ENCODE results near the gene SENP6. TPM values are rescaled to one million over a fixed set of nuclear protein-coding genes. Genes with fewer than 3 reads are reported as not detected.

Gene SENP6
- total and polyA plus RNA-seq, 9 of the 15 experiments (the other 6 are each of a cell fraction or from before 2014, with no cell fraction given): 11.1 to 79.4 (median 46.8) TPM

DNA sequence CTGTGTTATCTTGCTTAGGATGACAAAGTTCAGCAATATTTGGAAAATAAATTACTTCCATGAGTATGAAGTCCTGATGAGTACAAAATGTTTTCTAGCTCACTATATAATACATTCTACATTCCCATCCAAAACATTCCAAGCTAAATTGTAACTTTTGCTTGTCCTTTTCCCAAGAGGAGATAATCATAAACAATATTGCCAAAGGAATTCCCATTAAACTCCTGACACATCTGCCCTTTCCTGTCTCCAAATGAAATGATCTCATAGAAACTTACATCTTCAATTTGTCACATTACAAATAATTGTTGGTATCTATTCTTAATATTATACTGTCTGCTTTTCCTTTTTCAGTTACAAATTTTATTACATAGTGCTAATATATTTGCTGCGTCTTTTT, 20.4 kb upstream of the SENP6 start:
- CTCF ChIA-PET (ENCODE audit: low intra/inter-chr PET ratio): no interaction called here
- ATAC-seq (no peak), FAIRE-seq (no peak), DNase-seq (ENCODE audit: extremely low read depth in 1 of 4, low spot score in 3 of 4) (no peak)
- Histone ChIP-seq H2AFZ (ENCODE audit: low read depth, low read length) (no peak overlapping the region), H4K20me1 (replicated peaks; ENCODE audit: control insufficient read depth, insufficient read depth, low read length) (no peaks in the 10 kb centered on the region), H3K27ac (ENCODE audit: extremely low read depth, low read depth, low read length) (no peak overlapping the region), H3K9me3 (replicated peaks; ENCODE audit: control insufficient read depth, insufficient read depth, low read depth, low read length) (no peaks in the 10 kb centered on the region), H3K4me3 (no peak overlapping the region), H3K36me3 (ENCODE audit: control insufficient read depth, insufficient read depth, low read length) (no peaks in the 10 kb centered on the region), H3K9ac (ENCODE audit: insufficient read depth in 1 of 2, low read depth in 2 of 2, low read length in 2 of 2) (no peak overlapping the region), H3K27me3 (ENCODE audit: control insufficient read depth in 2 of 2, insufficient read depth in 2 of 2, low read length in 2 of 2) (no peaks in the 10 kb centered on the region), H3K4me1 (replicated peaks in 1 of 2; ENCODE audit: control insufficient read depth in 2 of 2, insufficient read depth in 2 of 2, low read length in 2 of 2) (no peaks in the 10 kb centered on the region), H3K9me1 (ENCODE audit: control insufficient read depth, insufficient read depth, low read length) (no peaks in the 10 kb centered on the region), H3K79me2 (ENCODE audit: control insufficient read depth, insufficient read depth, low read length) (no peaks in the 10 kb centered on the region), H3K4me2 (ENCODE audit: insufficient read depth, low read length) (no peak overlapping the region)
- WGBS (ENCODE audit: insufficient coverage, low coverage, missing lambda C conversion rate): 10% methylated on average over 1 of the region's 1 CpG
- in situ Hi-C loops (cut with MboI): no loop called here
- POLR2A ChIA-PET: no interaction called here
- no TSS peak for BruUV-seq (replicated peaks)
- intact Hi-C loops (cut with micrococcal nuclease): no loop called here
- no peak for TF ChIP-seq ZKSCAN1 (IDR thresholded peaks at IDR 0.05; ENCODE audit: low read depth, low read length)
- TF ChIP-seq, protein P1, sequence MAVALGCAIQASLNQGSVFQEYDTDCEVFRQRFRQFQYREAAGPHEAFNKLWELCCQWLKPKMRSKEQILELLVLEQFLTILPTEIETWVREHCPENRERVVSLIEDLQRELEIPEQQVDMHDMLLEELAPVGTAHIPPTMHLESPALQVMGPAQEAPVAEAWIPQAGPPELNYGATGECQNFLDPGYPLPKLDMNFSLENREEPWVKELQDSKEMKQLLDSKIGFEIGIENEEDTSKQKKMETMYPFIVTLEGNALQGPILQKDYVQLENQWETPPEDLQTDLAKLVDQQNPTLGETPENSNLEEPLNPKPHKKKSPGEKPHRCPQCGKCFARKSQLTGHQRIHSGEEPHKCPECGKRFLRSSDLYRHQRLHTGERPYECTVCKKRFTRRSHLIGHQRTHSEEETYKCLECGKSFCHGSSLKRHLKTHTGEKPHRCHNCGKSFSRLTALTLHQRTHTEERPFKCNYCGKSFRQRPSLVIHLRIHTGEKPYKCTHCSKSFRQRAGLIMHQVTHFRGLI (CRISPR knock-in tag; IDR thresholded peaks at IDR 0.05): no peak
- TF ChIP-seq, protein P2, sequence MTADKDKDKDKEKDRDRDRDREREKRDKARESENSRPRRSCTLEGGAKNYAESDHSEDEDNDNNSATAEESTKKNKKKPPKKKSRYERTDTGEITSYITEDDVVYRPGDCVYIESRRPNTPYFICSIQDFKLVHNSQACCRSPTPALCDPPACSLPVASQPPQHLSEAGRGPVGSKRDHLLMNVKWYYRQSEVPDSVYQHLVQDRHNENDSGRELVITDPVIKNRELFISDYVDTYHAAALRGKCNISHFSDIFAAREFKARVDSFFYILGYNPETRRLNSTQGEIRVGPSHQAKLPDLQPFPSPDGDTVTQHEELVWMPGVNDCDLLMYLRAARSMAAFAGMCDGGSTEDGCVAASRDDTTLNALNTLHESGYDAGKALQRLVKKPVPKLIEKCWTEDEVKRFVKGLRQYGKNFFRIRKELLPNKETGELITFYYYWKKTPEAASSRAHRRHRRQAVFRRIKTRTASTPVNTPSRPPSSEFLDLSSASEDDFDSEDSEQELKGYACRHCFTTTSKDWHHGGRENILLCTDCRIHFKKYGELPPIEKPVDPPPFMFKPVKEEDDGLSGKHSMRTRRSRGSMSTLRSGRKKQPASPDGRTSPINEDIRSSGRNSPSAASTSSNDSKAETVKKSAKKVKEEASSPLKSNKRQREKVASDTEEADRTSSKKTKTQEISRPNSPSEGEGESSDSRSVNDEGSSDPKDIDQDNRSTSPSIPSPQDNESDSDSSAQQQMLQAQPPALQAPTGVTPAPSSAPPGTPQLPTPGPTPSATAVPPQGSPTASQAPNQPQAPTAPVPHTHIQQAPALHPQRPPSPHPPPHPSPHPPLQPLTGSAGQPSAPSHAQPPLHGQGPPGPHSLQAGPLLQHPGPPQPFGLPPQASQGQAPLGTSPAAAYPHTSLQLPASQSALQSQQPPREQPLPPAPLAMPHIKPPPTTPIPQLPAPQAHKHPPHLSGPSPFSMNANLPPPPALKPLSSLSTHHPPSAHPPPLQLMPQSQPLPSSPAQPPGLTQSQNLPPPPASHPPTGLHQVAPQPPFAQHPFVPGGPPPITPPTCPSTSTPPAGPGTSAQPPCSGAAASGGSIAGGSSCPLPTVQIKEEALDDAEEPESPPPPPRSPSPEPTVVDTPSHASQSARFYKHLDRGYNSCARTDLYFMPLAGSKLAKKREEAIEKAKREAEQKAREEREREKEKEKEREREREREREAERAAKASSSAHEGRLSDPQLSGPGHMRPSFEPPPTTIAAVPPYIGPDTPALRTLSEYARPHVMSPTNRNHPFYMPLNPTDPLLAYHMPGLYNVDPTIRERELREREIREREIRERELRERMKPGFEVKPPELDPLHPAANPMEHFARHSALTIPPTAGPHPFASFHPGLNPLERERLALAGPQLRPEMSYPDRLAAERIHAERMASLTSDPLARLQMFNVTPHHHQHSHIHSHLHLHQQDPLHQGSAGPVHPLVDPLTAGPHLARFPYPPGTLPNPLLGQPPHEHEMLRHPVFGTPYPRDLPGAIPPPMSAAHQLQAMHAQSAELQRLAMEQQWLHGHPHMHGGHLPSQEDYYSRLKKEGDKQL (CRISPR knock-in tag; IDR thresholded peaks at IDR 0.05; ENCODE audit: borderline replicate concordance): no peak
- TF ChIP-seq OTX1 (CRISPR knock-in tag; IDR thresholded peaks at IDR 0.05): no peak
- TF ChIP-seq NRF1 (conservative IDR thresholded peaks at IDR 0.05 in 1 of 2, IDR thresholded peaks at IDR 0.05 in 1 of 2): no peak
- TF ChIP-seq, protein P3, sequence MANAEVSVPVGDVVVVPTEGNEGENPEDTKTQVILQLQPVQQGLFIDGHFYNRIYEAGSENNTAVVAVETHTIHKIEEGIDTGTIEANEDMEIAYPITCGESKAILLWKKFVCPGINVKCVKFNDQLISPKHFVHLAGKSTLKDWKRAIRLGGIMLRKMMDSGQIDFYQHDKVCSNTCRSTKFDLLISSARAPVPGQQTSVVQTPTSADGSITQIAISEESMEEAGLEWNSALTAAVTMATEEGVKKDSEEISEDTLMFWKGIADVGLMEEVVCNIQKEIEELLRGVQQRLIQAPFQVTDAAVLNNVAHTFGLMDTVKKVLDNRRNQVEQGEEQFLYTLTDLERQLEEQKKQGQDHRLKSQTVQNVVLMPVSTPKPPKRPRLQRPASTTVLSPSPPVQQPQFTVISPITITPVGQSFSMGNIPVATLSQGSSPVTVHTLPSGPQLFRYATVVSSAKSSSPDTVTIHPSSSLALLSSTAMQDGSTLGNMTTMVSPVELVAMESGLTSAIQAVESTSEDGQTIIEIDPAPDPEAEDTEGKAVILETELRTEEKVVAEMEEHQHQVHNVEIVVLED (CRISPR knock-in tag; IDR thresholded peaks at IDR 0.05): no peak
- no peak for TF ChIP-seq TSC22D4 (tag; IDR thresholded peaks at IDR 0.05)
- TF ChIP-seq, protein P4, sequence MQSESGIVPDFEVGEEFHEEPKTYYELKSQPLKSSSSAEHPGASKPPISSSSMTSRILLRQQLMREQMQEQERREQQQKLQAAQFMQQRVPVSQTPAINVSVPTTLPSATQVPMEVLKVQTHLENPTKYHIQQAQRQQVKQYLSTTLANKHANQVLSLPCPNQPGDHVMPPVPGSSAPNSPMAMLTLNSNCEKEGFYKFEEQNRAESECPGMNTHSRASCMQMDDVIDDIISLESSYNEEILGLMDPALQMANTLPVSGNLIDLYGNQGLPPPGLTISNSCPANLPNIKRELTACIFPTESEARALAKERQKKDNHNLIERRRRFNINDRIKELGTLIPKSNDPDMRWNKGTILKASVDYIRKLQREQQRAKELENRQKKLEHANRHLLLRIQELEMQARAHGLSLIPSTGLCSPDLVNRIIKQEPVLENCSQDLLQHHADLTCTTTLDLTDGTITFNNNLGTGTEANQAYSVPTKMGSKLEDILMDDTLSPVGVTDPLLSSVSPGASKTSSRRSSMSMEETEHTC (IDR thresholded peaks at IDR 0.05): no peak

Measured in K562 (cell line).